HCT116 (cell line): ENCODE measurements around the gene FBXO21. TPM values are rescaled to one million over a fixed set of nuclear protein-coding genes. Genes with fewer than 3 reads are reported as not detected.

Experiments used
- ATAC-seq: fragments of 200-7000 bp; cut with Tn5 transposase; 2 replicates; pipeline ENCODE4 v1.9.1; 2020; ENCODE audit warnings: mild to moderate bottlenecking, moderate library complexity
- BruUV-seq: library from RNA; stranded (reverse); fragments of 400-500 nt; replicated peaks from 2 replicates; lab custom pipeline; 2021; lab: Mats Ljungman, UMichigan
- CTCF ChIA-PET: fragments of 300-600 bp; sonication (Branson Sonifier 250); formaldehyde crosslinking; loops from one replicate; lab custom pipeline; 2021; ENCODE audit warnings: antibody characterized with exemption; lab: Charles Lee
- POLR2A ChIA-PET: fragments of 300-600, 350-600 bp; sonication (Branson Sonifier 250); formaldehyde crosslinking; loops from one replicate; lab custom pipeline; 2021; ENCODE audit warnings: antibody characterized with exemption; lab: Charles Lee
- RAD21 ChIA-PET, 2 experiments: fragments of 300-600 bp; sonication (Branson Sonifier 250); formaldehyde crosslinking; loops; one replicate each; lab custom pipeline; 2023; ENCODE audit warnings: low total read pairs in 2 of 2; ENCODE audit not compliant: uncharacterized antibody in 2 of 2, unreplicated experiment in 2 of 2, low non-redundant PET in 1 of 2; lab: Charles Lee
- DNase-seq: peaks from one replicate; pipeline ENCODE4 v3.0.0-alpha.2; 2010; ENCODE audit warnings: low read depth, low spot score
- H2AFZ ChIP-seq: fragments of 200-600 bp; shearing (Covaris generic), sonication (generic); 2 replicates; pipeline ENCODE4 v1.6.1; 2017; ENCODE audit warnings: low read depth, mixed run types, mixed read lengths, antibody characterized with exemption, low read length; ENCODE audit not compliant: poor library complexity, severe bottlenecking
- H3K27ac ChIP-seq: 2 replicates; pipeline ENCODE4 v1.5.1; 2012; ENCODE audit warnings: low read depth, low read length
- H3K27me3 ChIP-seq: fragments of 200-600 bp; sonication (generic); 2 replicates; pipeline ENCODE4 v1.6.1; 2016; ENCODE audit warnings: mixed run types, low read length, mixed read lengths; ENCODE audit not compliant: insufficient read depth
- H3K36me3 ChIP-seq, 2 experiments: fragments of 200-500 bp in 1 of 2; fragments of 200-600 bp in 1 of 2; sonication (Bioruptor generic) in 1 of 2; sonication (generic) in 1 of 2; 2 replicates each; pipeline versions ENCODE4 v1.5.1 to v1.6.1; 2014 to 2016; ENCODE audit warnings: low read length in 2 of 2, inconsistent platforms in 1 of 2, mixed read lengths in 1 of 2, mixed run types in 1 of 2; ENCODE audit not compliant: insufficient read depth in 2 of 2, control insufficient read depth in 1 of 2
- H3K4me1 ChIP-seq, 2 experiments: fragments of 200-600 bp in 1 of 2; sonication (generic) in 1 of 2; 2 replicates each; pipeline versions ENCODE4 v1.5.1 to v1.6.1; 2012 to 2017; ENCODE audit warnings: low read length in 2 of 2, inconsistent platforms in 1 of 2, mild to moderate bottlenecking in 1 of 2, mixed read lengths in 1 of 2, mixed run types in 1 of 2, moderate library complexity in 1 of 2; ENCODE audit not compliant: insufficient read depth in 2 of 2, control insufficient read depth in 1 of 2
- H3K4me2 ChIP-seq: fragments of 200-600 bp; sonication (generic); 2 replicates; pipeline ENCODE4 v1.6.1; 2017; ENCODE audit warnings: mixed run types, low read length, mixed read lengths
- H3K4me3 ChIP-seq, 2 experiments: fragments of 200-600 bp in 1 of 2; sonication (generic) in 1 of 2; replicated peaks in 1 of 2; 2 replicates each; pipeline ENCODE4 v1.5.1; 2011 to 2016; ENCODE audit warnings: low read length in 2 of 2, control low read depth in 1 of 2, low read depth in 1 of 2, mild to moderate bottlenecking in 1 of 2, mixed read lengths in 1 of 2, mixed run types in 1 of 2
- H3K79me2 ChIP-seq: fragments of 200-600 bp; sonication (generic); 2 replicates; pipeline ENCODE4 v1.6.1; 2017; ENCODE audit warnings: mild to moderate bottlenecking, mixed run types, low read length, moderate library complexity, mixed read lengths; ENCODE audit not compliant: insufficient read depth
- H3K9ac ChIP-seq: fragments of 200-600 bp; sonication (generic); 2 replicates; pipeline ENCODE4 v1.6.1; 2016; ENCODE audit warnings: low read length, mixed read lengths
- H3K9me2 ChIP-seq: fragments of 200-600 bp; sonication (generic), shearing (Covaris generic); 2 replicates; pipeline ENCODE4 v1.6.1; 2017; ENCODE audit warnings: mixed run types, mild to moderate bottlenecking, moderate library complexity; ENCODE audit not compliant: insufficient read depth
- H3K9me3 ChIP-seq, 2 experiments: fragments of 200-500 bp in 1 of 2; fragments of 200-600 bp in 1 of 2; sonication (Bioruptor generic) in 1 of 2; sonication (generic) in 1 of 2; 2 replicates each; pipeline ENCODE4 v1.6.1; 2014 to 2017; ENCODE audit warnings: low read length in 2 of 2, mixed read lengths in 2 of 2, inconsistent platforms in 1 of 2, low read depth in 1 of 2, mild to moderate bottlenecking in 1 of 2, mixed run types in 1 of 2, moderate library complexity in 1 of 2; ENCODE audit not compliant: control insufficient read depth in 1 of 2, insufficient read depth in 1 of 2
- H4K20me1 ChIP-seq: fragments of 200-600 bp; sonication (generic), shearing (Covaris generic); 2 replicates; pipeline ENCODE4 v1.6.1; 2017; ENCODE audit warnings: mixed run types, mild to moderate bottlenecking, moderate library complexity; ENCODE audit not compliant: insufficient read depth
- CTCF ChIP-seq, 3 experiments: fragments of 200-600 bp in 1 of 3; sonication (generic) in 1 of 3; IDR thresholded peaks in 2 of 3; conservative IDR thresholded peaks in 1 of 3; 2 replicates each; pipeline ENCODE4 v1.5.1; 2012 to 2017; ENCODE audit warnings: low read depth in 2 of 3, low read length in 2 of 3, antibody characterized with exemption in 1 of 3, borderline replicate concordance in 1 of 3, control low read depth in 1 of 3, mild to moderate bottlenecking in 1 of 3, mixed read lengths in 1 of 3, mixed run types in 1 of 3, moderate library complexity in 1 of 3; ENCODE audit not compliant: insufficient read depth in 1 of 3
- POLR2AphosphoS5 ChIP-seq: IDR thresholded peaks from 2 replicates; pipeline ENCODE4 v1.6.1; 2011; ENCODE audit warnings: mild to moderate bottlenecking, low read depth, low read length, moderate library complexity
- RAD21 ChIP-seq: IDR thresholded peaks from 2 replicates; pipeline ENCODE4 v1.6.1; 2012; ENCODE audit warnings: low read depth, mild to moderate bottlenecking
- SIN3A ChIP-seq: IDR thresholded peaks from 2 replicates; pipeline ENCODE4 v1.6.1; 2012; ENCODE audit warnings: low read depth
- SP1 ChIP-seq: IDR thresholded peaks from 2 replicates; pipeline ENCODE4 v1.6.1; 2012; ENCODE audit warnings: low read depth
- SRF ChIP-seq: IDR thresholded peaks from 2 replicates; pipeline ENCODE4 v1.6.1; 2012; ENCODE audit warnings: low read depth
- TCF7L2 ChIP-seq: IDR thresholded peaks from 2 replicates; pipeline ENCODE4 v1.7.0; 2011; ENCODE audit warnings: borderline replicate concordance, inconsistent platforms; ENCODE audit not compliant: insufficient read depth, insufficient read length; ENCODE audit errors: extremely low read depth
- ZBTB33 ChIP-seq: IDR thresholded peaks from 2 replicates; pipeline ENCODE4 v1.6.1; 2011; ENCODE audit warnings: mild to moderate bottlenecking, low read length, moderate library complexity; ENCODE audit not compliant: insufficient replicate concordance; ENCODE audit errors: extremely low read depth
- ZFX ChIP-seq: fragments of 450-650 bp; IDR thresholded peaks from 2 replicates; pipeline ENCODE4 v1.6.1; 2017
- intact Hi-C: fragments of 100-400 bp; cut with micrococcal nuclease; formaldehyde crosslinking; loops from 2 replicates; pipeline ENCODE4 v1.10.0; 2022
- total RNA-seq: library from RNA; stranded (reverse); gene quantifications from one replicate; pipeline ENCODE4 v1.2.1, GENCODE V29; 2021; ENCODE audit not compliant: unreplicated experiment

Gene FBXO21
- total RNA-seq, 1 experiment from 2014 or later = 45.5 TPM

- Histone ChIP-seq H3K79me2 (no peaks in the 10 kb centered on the region), H3K9me3 (no peaks in the 10 kb centered on the region), H3K9me2 (no peaks in the 10 kb centered on the region), H4K20me1 (no peaks in the 10 kb centered on the region), H3K4me2 (no peak overlapping the region), H2AFZ (no peak overlapping the region), H3K27ac (no peak overlapping the region), H3K4me3 (no peak overlapping the region), H3K9ac (no peak overlapping the region), H3K36me3 (no peaks in the 10 kb centered on the region), H3K27me3 (no peaks in the 10 kb centered on the region), H3K4me1 (peaks cover 3 to 4% of the 10 kb centered on the region in 2 experiments; a peak in 2 of 4 replicates)
- intact Hi-C loops = loop anchor here (1.0 kb wide), 2 partner anchors 94 to 416 kb away; no protein-coding TSS in a partner anchor
- ChIA-PET RAD21 (interaction anchor here (0.7 kb wide), 2 partner anchors 47 to 103 kb away, joined by 3 to 4 read pairs; no protein-coding TSS in a partner anchor), POLR2A (no interaction called here), CTCF (interaction anchor here (0.7 to 1.7 kb wide), 16 partner anchors 11 to 416 kb away, joined by 3 to 8 read pairs (median 4); partner anchors contain the start of gene TESC)
- no TSS peak for BruUV-seq
- TF ChIP-seq POLR2AphosphoS5 = no peak
- no peak for TF ChIP-seq SP1
- no peak for TF ChIP-seq SRF
- no peak for TF ChIP-seq ZFX
- no peak for TF ChIP-seq ZBTB33
- peak; percentile 94 for TF ChIP-seq RAD21
- TF ChIP-seq SIN3A = no peak
- peak; percentile 81 to 93 (median 87) for TF ChIP-seq CTCF (IDR thresholded peaks at IDR 0.05 in 2 of 3, conservative IDR thresholded peaks at IDR 0.05 in 1 of 3; ENCODE audit: borderline replicate concordance in 1 of 3, insufficient read depth in 1 of 3, low read depth in 2 of 3, low read length in 2 of 3)
- no peak for TF ChIP-seq TCF7L2
- DNase-seq (peak; percentile 51), ATAC-seq (peak; percentile 96)
Measured at GRCh38 chr12:117119592-117120198, 70.6 kb downstream of the FBXO21 start.
